HG03060 (cell line): Measurements from ENCODE around the gene IL36G.

Experiments
- ATAC-seq: cut with Tn5 transposase; IDR thresholded peaks from one replicate; pipeline ENCODE4 v1.9.1; 2021; ENCODE audit warnings: low read depth, moderate number of reproducible peaks; ENCODE audit not compliant: unreplicated experiment

IL36G gene

GRCh38 chr2:113014067-113014466, 36.3 kb downstream of the IL36G start:
- ATAC-seq: no peak

- ATAC-seq: no peak
Observed at GRCh38 chr2:113015042-113015441, 37.2 kb downstream of the IL36G start.

- no peak for ATAC-seq
Observed at GRCh38 chr2:113015655-113016054, 37.8 kb downstream of the IL36G start.

GRCh38 chr2:113018509-113018908, 40.7 kb downstream of the IL36G start:
- no peak for ATAC-seq

GRCh38 chr2:113021312-113021711, 43.5 kb downstream of the IL36G start:
- ATAC-seq: no peak

GRCh38 chr2:113024764-113025163, 47.0 kb downstream of the IL36G start:
- ATAC-seq: no peak

- ATAC-seq: no peak
Observed at GRCh38 chr2:113025737-113026136, 47.9 kb downstream of the IL36G start.

- ATAC-seq: no peak
Observed at GRCh38 chr2:113027691-113028090, 49.9 kb downstream of the IL36G start.

- no peak for ATAC-seq
Observed at GRCh38 chr2:113028112-113028511, 50.3 kb downstream of the IL36G start.

GRCh38 chr2:113032737-113033136, 54.9 kb downstream of the IL36G start:
- ATAC-seq: no peak

GRCh38 chr2:113034016-113034415, 56.2 kb downstream of the IL36G start:
- ATAC-seq: no peak
